ENCODE measurements around the gene P3H1. TPM values are rescaled to one million over a fixed set of nuclear protein-coding genes. Genes with fewer than 3 reads are reported as not detected.

P3H1 gene
- total and polyA plus RNA-seq, 9 donors, result 22.5 to 47.0 (median 39.4) TPM

DNA sequence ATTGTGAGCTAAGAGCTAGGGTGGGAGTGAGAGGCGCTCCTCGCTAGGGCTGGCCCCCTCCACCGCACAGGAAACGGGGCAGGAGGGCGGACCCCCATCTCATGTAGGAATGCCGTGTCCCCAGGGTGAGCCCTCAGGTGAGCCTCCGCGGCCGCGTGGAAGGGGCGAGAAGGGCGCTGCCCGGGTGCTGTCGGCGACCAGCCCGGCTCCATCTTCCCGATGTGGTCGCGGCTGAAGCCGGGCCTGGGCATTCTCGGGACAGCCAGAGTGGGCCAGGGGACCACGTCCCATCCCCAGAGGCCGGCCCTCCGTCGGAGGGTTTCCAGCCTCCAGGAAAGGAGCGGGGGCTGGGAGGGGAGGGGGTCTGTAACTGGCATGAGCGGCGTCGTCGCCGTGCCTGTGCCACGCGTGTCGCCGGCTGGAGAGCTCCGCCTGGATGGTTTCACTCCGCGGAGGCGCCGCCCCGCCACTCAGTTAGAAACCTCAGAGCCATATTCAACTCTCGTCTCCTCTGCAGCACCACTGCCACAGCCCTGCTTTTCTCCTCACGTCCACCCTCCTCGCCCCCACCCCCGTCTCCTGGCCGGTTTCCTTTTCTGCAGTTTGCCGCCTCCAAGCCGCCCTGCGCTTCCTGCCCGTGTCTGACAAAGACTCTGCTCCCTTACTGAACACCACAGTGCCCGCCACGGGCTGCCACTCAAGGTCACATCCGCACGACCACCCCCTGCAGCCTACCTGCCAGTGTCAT, 18.3 kb upstream of the P3H1 start, which contains the start of gene TMEM269:
Gene TMEM269, plus strand, starts transcription at position 46 of the 748 bp plus-strand sequence. CDS start 4,903 bp downstream, outside the sequence.
- DNase-seq, result peak in 3 of 5 donors; percentile 20 to 48 (median 21)
- no peaks in the 10 kb centered on the region for H3K27me3 ChIP-seq
- H3K9me3 ChIP-seq, result no peaks in the 10 kb centered on the region
- 3 to 8% (median 3%) methylated on average over 33 to 54 of the region's 54 CpGs for WGBS, 3 donors
- TF ChIP-seq EP300 (IDR thresholded peaks at IDR 0.05) (no peak), POLR2A (IDR thresholded peaks at IDR 0.05) (no peak)
- TF ChIP-seq, protein P1, sequence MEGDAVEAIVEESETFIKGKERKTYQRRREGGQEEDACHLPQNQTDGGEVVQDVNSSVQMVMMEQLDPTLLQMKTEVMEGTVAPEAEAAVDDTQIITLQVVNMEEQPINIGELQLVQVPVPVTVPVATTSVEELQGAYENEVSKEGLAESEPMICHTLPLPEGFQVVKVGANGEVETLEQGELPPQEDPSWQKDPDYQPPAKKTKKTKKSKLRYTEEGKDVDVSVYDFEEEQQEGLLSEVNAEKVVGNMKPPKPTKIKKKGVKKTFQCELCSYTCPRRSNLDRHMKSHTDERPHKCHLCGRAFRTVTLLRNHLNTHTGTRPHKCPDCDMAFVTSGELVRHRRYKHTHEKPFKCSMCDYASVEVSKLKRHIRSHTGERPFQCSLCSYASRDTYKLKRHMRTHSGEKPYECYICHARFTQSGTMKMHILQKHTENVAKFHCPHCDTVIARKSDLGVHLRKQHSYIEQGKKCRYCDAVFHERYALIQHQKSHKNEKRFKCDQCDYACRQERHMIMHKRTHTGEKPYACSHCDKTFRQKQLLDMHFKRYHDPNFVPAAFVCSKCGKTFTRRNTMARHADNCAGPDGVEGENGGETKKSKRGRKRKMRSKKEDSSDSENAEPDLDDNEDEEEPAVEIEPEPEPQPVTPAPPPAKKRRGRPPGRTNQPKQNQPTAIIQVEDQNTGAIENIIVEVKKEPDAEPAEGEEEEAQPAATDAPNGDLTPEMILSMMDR (IDR thresholded peaks at IDR 0.05), result no peak
- peaks cover 5% of the 10 kb centered on the region for H3K4me1 ChIP-seq (ENCODE audit: insufficient read depth)
- peak within 1 kb of the TSS; percentile 23 for H3K4me3 ChIP-seq
- H3K27ac ChIP-seq, result no peak within 1 kb of the TSS
- no peaks in the 10 kb centered on the region for H3K36me3 ChIP-seq
- intact Hi-C loops (cut with DNase I), result loop anchor here in 1 of 4 donors (10.0 kb wide), 1 partner anchor 280 kb away; no protein-coding TSS in a partner anchor

DNA sequence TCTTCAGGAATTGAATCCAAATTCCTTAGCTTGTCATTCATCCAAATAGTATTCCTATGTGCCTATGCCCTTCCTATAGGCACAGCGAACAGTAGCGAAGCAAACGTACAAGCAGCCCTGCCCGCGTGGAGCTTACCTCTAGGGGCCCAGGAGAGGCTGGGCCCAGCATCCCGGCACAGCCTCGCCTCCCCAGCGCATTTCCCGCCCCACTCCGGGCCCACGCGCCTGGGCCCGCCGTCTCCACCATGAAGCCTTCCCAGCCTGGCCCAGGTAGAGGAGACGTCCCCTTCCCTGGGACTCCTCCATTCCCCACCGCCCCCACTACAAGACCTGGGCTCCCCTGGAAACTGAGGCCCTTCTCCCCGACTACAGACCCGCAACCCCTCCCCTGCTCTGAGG, 17.7 kb upstream of the P3H1 start:
- Histone ChIP-seq H3K36me3 (no peaks in the 10 kb centered on the region), H3K4me1 (ENCODE audit: insufficient read depth) (peaks cover 5% of the 10 kb centered on the region), H3K27ac (no peak overlapping the region), H3K9me3 (no peaks in the 10 kb centered on the region), H3K4me3 (no peak overlapping the region), H3K27me3 (no peaks in the 10 kb centered on the region)
- 68 to 83% (median 81%) methylated on average over 18 of the region's 18 CpGs for WGBS, 3 donors
- TF ChIP-seq POLR2A (IDR thresholded peaks at IDR 0.05) (no peak), EP300 (IDR thresholded peaks at IDR 0.05) (no peak)
- TF ChIP-seq, protein P1 (IDR thresholded peaks at IDR 0.05), result no peak
- DNase-seq, result no peak
- intact Hi-C loops (cut with DNase I), result loop anchor here in 1 of 4 donors (10.0 kb wide), 1 partner anchor 280 kb away; no protein-coding TSS in a partner anchor

DNA sequence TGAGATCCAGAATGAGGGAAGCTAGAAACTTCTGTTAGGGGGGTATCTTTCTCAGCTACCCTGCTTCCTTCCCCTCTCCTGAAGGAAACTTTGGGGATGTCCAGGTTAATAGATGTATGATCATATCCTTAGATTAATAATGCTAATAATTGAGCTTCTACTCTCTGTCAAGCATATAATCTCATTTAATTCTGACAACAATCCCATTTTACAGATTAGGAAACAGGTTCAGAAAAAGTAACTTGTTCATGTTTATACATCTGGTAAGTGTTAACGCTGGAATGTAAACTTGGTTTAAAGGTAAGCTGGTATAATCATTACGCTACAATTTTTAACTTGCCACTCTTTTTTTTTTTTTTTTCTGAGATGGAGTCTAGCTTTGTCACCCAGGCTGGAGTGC, 16.3 kb upstream of the P3H1 start:
- Histone ChIP-seq H3K27ac (no peak overlapping the region), H3K4me3 (no peak overlapping the region), H3K36me3 (no peaks in the 10 kb centered on the region), H3K27me3 (no peaks in the 10 kb centered on the region), H3K4me1 (ENCODE audit: insufficient read depth) (peaks cover 5% of the 10 kb centered on the region), H3K9me3 (no peaks in the 10 kb centered on the region)
- intact Hi-C loops (cut with DNase I), result loop anchor here in 1 of 4 donors (10.0 kb wide), 1 partner anchor 282 kb away; no protein-coding TSS in a partner anchor
- TF ChIP-seq EP300 (IDR thresholded peaks at IDR 0.05), result no peak
- TF ChIP-seq POLR2A (IDR thresholded peaks at IDR 0.05), result no peak
- TF ChIP-seq, protein P1 (IDR thresholded peaks at IDR 0.05), result no peak
- 95 to 96% (median 96%) methylated on average over 2 of the region's 2 CpGs for WGBS, 3 donors
- DNase-seq, result no peak

DNA sequence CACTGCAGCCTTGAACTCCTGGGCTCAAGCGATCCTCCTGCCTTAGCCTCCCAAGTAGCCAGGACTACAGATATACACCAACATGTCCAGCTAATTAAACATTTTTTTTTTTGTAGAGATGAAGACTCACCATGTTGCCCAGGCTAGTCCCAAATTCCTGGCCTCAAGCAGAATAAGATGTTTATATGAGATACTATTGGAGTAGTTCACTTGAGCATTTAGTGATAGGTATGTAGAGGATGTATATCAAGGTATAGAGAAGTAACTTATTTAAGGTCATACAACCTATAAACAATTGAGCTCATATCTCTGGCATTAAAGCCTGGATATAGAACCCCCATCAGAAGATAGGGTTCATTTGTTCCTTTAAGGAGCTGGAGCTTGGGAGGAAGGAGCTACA, 13.3 kb upstream of the P3H1 start:
- H3K27me3 ChIP-seq, result no peaks in the 10 kb centered on the region
- DNase-seq, result no peak
- H3K27ac ChIP-seq, result no peak overlapping the region
- no peaks in the 10 kb centered on the region for H3K36me3 ChIP-seq
- TF ChIP-seq, protein P1 (IDR thresholded peaks at IDR 0.05), result no peak
- TF ChIP-seq POLR2A (IDR thresholded peaks at IDR 0.05) (no peak), EP300 (IDR thresholded peaks at IDR 0.05) (no peak)
- 92 to 95% (median 93%) methylated on average over 1 of the region's 1 CpG for WGBS, 3 donors
- no peak overlapping the region for H3K4me3 ChIP-seq
- no peaks in the 10 kb centered on the region for H3K9me3 ChIP-seq
- intact Hi-C loops (cut with DNase I), result loop anchor here in 1 of 4 donors (10.0 kb wide), 1 partner anchor 285 kb away; no protein-coding TSS in a partner anchor
- peaks cover 2% of the 10 kb centered on the region for H3K4me1 ChIP-seq (ENCODE audit: insufficient read depth)

All from ovary (tissue), 9 donors.